Dendritic cell treated with granulocyte-macrophage colony-stimulating factor and Interleukin-4, amounts not matched to agents 40 ng/mL and 50 ng/mL, for 4 days (primary cell): Measurements from ENCODE around the gene TEPSIN.

Source experiments
- H3K27ac Mint-ChIP-seq: one replicate; pipeline ENCODE4 v1.8.0; 2022; ENCODE audit warnings: mild to moderate bottlenecking, mixed read lengths
- H3K27me3 Mint-ChIP-seq: one replicate; pipeline ENCODE4 v1.8.0; 2022; ENCODE audit warnings: mild to moderate bottlenecking, mixed read lengths
- H3K36me3 Mint-ChIP-seq: one replicate; pipeline ENCODE4 v1.8.0; 2022; ENCODE audit warnings: low read depth, mixed read lengths
- H3K4me1 Mint-ChIP-seq: one replicate; pipeline ENCODE4 v1.8.0; 2022; ENCODE audit warnings: low read depth, mixed read lengths
- H3K4me3 Mint-ChIP-seq: one replicate; pipeline ENCODE4 v1.8.0; 2022; ENCODE audit warnings: mild to moderate bottlenecking, moderate library complexity, mixed read lengths
- H3K9me3 Mint-ChIP-seq: one replicate; pipeline ENCODE4 v1.8.0; 2022; ENCODE audit warnings: mixed read lengths
- intact Hi-C: fragments of 100-400 bp; cut with micrococcal nuclease; formaldehyde crosslinking; loops from one replicate; pipeline ENCODE4 v1.15.0; 2022

Gene TEPSIN

DNA sequence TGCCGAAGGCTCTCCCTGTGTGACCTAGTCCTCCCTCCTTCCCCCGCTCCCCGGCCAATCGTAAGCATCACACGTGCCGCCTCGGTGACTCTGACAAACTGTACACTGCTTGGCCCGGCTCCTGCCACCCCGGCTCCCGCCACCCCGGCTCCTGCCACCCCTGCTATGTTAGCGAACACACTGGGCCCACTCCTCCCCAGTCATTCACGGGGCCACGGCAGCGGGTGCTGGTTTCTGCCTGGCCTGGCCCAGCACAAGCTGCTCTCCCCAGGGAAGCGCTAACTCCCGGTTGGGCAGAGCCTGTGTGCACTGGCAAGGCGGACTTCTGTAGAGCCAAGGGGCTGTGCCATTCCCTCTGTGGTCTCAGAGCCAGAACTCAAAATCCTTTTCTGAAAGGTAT, 22.2 kb upstream of the TEPSIN start:
- H3K4me3 Mint-ChIP-seq: no peak overlapping the region
- H3K4me1 Mint-ChIP-seq: peaks cover 7% of the 10 kb centered on the region
- no peaks in the 10 kb centered on the region for H3K27me3 Mint-ChIP-seq
- H3K36me3 Mint-ChIP-seq: peaks cover 98% of the 10 kb centered on the region
- H3K9me3 Mint-ChIP-seq: no peaks in the 10 kb centered on the region
- no peak overlapping the region for H3K27ac Mint-ChIP-seq
- intact Hi-C loops: no loop called here

DNA sequence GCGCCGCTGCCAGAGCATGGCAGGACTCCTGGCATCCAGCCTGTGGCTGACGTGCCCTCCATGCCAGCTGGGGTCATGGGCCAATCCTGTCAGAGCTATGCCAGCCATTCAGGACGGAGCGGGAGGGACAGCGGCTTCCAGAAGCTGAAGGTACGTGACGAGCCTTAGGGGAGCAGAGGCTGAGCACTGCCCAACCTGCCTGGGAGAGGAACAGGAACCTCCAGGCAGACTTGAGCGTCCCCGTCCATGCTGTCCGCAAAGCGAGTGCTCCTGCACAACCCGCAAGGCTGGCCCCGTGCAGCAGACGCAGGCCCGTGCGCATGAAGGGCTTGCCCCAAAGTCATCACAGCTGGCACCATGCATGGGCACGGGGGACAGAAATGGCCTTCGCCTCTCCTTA, 21.8 kb upstream of the TEPSIN start:
- H3K27me3 Mint-ChIP-seq: no peaks in the 10 kb centered on the region
- peaks cover 98% of the 10 kb centered on the region for H3K36me3 Mint-ChIP-seq
- H3K4me3 Mint-ChIP-seq: no peak overlapping the region
- intact Hi-C loops: no loop called here
- H3K9me3 Mint-ChIP-seq: no peaks in the 10 kb centered on the region
- H3K4me1 Mint-ChIP-seq: peaks cover 12% of the 10 kb centered on the region
- H3K27ac Mint-ChIP-seq: no peak overlapping the region

DNA sequence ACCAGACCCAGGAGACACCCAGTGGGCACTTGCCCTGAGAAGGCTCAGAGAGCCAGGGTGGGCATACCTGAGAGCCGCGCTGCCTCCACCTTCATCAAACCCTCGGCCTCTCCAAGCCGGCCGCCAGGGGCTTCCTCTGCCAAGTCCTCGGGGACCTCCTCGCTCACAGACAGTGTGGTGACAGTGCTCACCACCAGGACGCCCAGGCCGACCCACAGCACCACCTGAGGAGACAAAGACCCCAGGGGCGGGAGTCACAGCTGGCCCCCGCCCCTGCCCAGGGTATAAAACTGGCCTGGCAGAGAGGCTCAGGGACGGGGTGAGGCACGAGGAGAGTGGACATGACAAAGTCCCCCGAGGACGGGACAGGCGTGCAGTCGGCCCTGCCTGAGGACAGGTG, 21.3 kb upstream of the TEPSIN start:
- H3K27ac Mint-ChIP-seq: no peak overlapping the region
- H3K4me3 Mint-ChIP-seq: no peak overlapping the region
- H3K4me1 Mint-ChIP-seq: peaks cover 16% of the 10 kb centered on the region
- H3K27me3 Mint-ChIP-seq: no peaks in the 10 kb centered on the region
- no peaks in the 10 kb centered on the region for H3K9me3 Mint-ChIP-seq
- peaks cover 98% of the 10 kb centered on the region for H3K36me3 Mint-ChIP-seq
- intact Hi-C loops: no loop called here

DNA sequence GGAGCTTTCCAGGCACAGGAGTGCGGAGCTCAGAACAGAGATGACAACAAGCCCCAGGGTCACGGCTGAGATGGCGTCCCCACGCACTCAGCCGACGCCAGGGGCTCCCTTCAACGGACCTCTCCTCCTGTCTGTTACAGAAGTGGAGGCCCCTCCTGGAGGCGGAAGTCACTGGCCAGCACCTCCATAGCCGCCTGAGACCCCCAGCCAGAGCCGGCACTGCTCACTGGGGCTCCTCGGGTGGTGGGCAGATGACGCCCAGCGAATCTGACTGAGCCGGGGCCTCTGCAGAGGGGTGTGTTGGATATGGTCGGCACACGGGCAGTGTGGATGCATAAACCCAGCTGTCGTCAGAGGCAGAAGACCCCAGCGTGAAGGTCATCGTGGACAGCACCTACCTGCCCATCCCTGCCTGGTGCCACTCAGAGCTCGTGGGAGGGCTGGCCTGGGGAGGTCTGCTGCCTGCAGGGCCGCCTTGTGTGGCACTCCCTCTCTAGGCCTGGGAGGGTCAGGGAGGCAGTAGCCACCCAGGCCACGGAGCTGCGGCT, 20.3 kb upstream of the TEPSIN start:
- H3K27ac Mint-ChIP-seq: no peak overlapping the region
- no peaks in the 10 kb centered on the region for H3K9me3 Mint-ChIP-seq
- peaks cover 24% of the 10 kb centered on the region for H3K4me1 Mint-ChIP-seq
- peaks cover 90% of the 10 kb centered on the region for H3K36me3 Mint-ChIP-seq
- intact Hi-C loops: loop anchor here (5.0 kb wide), 1 partner anchor 33 kb away; no protein-coding TSS in a partner anchor
- H3K27me3 Mint-ChIP-seq: no peaks in the 10 kb centered on the region
- H3K4me3 Mint-ChIP-seq: no peak overlapping the region

DNA sequence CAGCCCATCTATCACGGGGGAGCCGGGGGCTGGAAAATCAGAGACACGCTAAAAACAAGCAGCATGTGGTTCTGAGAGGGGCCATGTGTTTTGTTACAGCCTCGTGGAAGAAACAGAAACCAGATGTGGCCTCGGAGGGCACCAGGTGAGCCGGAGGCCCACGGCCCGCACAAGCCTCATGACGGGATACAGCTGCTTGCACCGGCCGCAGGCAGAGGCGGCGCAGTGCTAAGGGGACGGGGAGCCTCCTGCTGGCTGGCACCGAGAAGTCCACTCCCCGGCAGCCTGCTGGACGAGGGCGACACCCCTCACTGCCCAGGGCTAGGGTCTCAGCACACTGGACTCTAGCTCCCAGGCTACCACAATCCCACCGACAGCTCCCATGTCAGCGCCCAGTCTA, 19.4 kb upstream of the TEPSIN start:
- no peak overlapping the region for H3K4me3 Mint-ChIP-seq
- H3K27ac Mint-ChIP-seq: no peak overlapping the region
- H3K27me3 Mint-ChIP-seq: no peaks in the 10 kb centered on the region
- peaks cover 90% of the 10 kb centered on the region for H3K36me3 Mint-ChIP-seq
- peaks cover 32% of the 10 kb centered on the region for H3K4me1 Mint-ChIP-seq
- intact Hi-C loops: loop anchor here (5.0 kb wide), 1 partner anchor 34 kb away; no protein-coding TSS in a partner anchor
- no peaks in the 10 kb centered on the region for H3K9me3 Mint-ChIP-seq

DNA sequence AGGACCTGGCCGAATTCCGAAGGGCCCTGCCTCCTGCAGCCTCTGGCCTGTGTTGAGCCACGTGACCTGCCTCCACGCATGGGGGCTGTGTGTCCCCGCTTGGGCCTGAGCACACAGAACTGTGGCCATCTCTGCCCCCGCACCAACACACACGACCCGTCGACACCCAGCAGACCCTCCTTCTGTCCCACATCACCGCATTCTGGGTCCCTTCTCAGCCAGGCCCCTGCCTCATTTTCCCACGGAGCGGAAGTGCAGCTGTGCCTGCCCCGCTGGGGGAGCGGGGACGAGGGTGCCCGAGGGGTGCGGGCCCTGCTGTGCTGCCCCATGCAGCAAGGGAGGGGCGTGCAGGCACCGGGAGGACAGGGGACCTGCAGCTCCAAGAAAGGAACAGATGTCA, 18.7 kb upstream of the TEPSIN start:
- no peak overlapping the region for H3K4me3 Mint-ChIP-seq
- intact Hi-C loops: loop anchor here (5.0 kb wide), 1 partner anchor 35 kb away; no protein-coding TSS in a partner anchor
- H3K27ac Mint-ChIP-seq: no peak overlapping the region
- peaks cover 33% of the 10 kb centered on the region for H3K4me1 Mint-ChIP-seq
- no peaks in the 10 kb centered on the region for H3K27me3 Mint-ChIP-seq
- no peaks in the 10 kb centered on the region for H3K9me3 Mint-ChIP-seq
- peaks cover 90% of the 10 kb centered on the region for H3K36me3 Mint-ChIP-seq

DNA sequence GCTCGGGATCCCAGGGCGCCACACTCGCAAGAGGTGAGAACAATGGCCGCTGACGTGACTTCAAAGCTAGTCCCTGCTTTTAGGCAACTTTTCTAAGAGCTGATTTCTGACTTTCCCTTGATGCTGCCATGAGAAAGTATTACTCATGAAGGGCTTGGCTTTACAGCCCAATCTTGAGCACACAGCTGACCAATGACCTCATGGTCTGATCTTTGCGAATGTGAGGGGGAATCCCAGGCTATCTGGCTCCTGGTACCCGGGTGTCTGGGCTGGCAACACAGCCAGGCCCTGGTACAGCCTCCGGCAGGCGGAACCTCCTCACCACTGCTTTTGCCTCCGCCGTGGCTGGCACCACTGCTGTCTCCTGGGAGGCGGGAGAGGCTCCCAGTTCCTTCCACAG, 17.8 kb upstream of the TEPSIN start:
- intact Hi-C loops: loop anchor here (5.0 kb wide), 1 partner anchor 36 kb away; no protein-coding TSS in a partner anchor
- peaks cover 90% of the 10 kb centered on the region for H3K36me3 Mint-ChIP-seq
- H3K27ac Mint-ChIP-seq: no peak overlapping the region

DNA sequence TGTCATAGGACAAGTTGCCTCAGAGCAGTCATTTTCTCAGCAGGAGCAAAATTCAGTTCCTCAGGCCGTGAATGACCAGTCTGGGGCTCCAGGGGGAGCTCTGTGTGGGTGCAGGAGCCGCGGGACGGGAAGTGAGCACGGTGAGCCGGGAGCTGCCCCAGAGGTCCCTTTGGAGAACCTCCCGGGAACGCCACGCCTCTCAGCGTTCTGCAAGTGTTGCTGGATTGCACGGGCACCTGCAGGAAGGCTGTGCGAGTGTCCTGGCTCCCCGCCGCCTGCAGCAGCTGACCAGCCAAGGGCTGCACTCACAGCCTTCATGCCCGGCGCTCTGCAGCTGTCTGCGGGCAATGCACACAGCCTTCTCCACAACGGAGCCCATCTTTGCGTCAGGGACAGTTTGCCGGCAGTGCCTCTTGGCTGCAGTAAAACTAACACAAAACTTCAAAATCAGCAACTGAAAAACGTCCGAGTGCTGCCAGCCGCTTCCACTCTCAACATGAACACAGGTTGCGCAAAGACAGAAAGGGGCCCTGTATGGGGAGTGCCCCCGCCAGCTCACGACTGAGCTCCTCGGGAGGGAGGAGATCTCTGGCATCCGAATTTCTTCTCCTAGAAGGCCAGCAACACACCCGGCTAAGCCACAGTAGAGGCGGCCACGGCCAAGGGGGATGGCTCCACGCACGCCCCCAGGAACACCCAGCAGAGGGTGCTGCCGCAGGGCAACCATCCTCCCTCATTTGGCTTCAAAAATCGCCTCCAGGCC, 16.3 kb upstream of the TEPSIN start:
- Mint-ChIP-seq H3K27me3 (no peaks in the 10 kb centered on the region), H3K4me3 (no peak overlapping the region), H3K9me3 (no peaks in the 10 kb centered on the region), H3K27ac (no peak overlapping the region), H3K4me1 (peaks cover 33% of the 10 kb centered on the region), H3K36me3 (peaks cover 90% of the 10 kb centered on the region)
- intact Hi-C loops: loop anchor here (1.0 to 5.0 kb wide), 2 partner anchors 37 to 229 kb away; no protein-coding TSS in a partner anchor

More for the DNA sequence above, 17.8 kb upstream of the TEPSIN start:
- H3K27me3 Mint-ChIP-seq: no peaks in the 10 kb centered on the region
- H3K4me1 Mint-ChIP-seq: peaks cover 33% of the 10 kb centered on the region
- no peaks in the 10 kb centered on the region for H3K9me3 Mint-ChIP-seq
- no peak overlapping the region for H3K4me3 Mint-ChIP-seq

DNA sequence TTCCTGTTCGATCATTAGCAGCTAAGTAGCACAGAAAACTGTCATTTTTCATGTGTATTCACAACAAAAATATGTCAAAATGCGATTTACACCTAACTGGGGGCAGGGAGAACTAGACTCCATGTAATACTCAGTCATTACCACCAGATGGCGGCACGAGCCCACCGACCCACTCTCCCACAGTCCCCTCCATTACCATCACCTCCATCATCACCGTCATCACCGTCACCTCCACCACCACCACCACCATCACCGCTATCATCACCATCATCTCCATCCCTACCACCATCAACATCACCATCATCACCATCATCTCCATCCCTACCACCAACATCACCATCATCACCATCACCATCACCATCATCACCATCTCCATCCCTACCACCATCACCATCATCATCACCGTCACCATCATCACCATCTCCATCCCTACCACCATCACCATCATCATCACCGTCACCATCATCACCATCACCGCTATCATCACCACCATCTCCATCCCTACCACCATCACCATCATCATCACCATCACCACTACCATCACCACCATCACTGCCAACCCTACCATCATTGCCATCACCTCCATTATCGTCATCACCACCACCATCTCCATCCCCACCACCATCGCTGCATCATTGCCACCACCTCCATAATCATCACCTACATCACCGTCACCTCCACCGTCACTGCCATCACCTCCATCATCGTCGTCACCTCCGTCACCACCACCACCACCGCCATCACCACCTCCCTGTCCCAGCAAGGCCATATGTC, 14.7 kb upstream of the TEPSIN start:
- H3K4me1 Mint-ChIP-seq: peaks cover 33% of the 10 kb centered on the region
- no peak overlapping the region for H3K27ac Mint-ChIP-seq
- no peaks in the 10 kb centered on the region for H3K9me3 Mint-ChIP-seq
- no peaks in the 10 kb centered on the region for H3K27me3 Mint-ChIP-seq
- intact Hi-C loops: loop anchor here (2.0 kb wide), 1 partner anchor 347 kb away; no protein-coding TSS in a partner anchor
- H3K36me3 Mint-ChIP-seq: peaks cover 90% of the 10 kb centered on the region
- no peak overlapping the region for H3K4me3 Mint-ChIP-seq

DNA sequence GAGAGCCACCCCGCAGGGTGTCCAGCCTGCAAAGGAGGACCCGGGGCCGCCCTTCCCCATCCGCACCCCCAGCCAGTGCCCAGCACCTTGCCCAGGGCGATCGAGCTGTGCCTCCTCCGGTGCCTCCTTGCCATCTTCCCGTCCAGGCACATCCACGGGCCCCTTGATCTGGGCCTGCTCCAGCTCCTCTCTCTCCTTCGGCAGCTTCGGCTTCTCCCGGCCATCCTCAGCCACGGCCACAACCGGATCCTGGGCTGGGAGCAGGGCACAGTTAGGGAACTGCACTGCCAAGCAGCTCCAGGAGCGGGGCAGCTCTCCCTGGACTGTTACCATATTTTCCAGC, 14.1 kb upstream of the TEPSIN start:
- no peak overlapping the region for H3K4me3 Mint-ChIP-seq
- intact Hi-C loops: loop anchor here (2.0 kb wide), 1 partner anchor 348 kb away; no protein-coding TSS in a partner anchor
- H3K4me1 Mint-ChIP-seq: peaks cover 33% of the 10 kb centered on the region
- no peak overlapping the region for H3K27ac Mint-ChIP-seq
- no peaks in the 10 kb centered on the region for H3K27me3 Mint-ChIP-seq
- H3K9me3 Mint-ChIP-seq: no peaks in the 10 kb centered on the region
- peaks cover 90% of the 10 kb centered on the region for H3K36me3 Mint-ChIP-seq

DNA sequence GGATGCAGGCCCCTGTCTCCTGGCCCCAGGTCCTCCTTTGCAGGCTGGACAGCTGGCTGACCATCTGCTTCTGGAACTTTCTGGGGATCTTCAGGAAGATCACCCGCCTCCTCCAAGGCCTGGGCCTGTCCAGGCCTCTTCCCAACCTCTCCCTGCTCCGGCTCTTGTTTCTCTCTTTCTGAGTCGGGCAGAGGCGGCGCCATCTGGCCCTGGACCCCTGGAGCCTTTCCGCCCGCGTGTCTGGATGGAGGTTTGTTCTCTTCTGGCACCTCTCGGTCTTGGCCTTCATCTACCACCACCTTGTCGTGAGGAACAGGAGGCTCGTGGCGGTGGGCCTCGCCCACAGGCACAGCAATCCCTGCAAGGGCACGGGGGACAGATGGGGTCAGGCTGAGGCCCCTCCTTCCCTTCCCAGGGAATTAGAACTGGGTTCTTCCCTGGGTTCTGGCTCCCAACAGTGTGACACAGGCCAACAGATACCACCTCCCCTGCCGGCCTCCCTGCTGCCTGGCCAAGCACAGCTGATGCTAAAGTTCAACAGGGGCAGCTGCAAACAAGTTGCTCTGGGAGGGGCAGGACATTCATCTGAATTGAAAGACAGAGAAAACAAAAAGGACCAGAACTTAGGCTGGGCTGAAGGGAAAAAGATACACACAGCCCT, 13.6 kb upstream of the TEPSIN start:
- Mint-ChIP-seq H3K36me3 (peaks cover 90% of the 10 kb centered on the region), H3K4me3 (no peak overlapping the region), H3K27me3 (no peaks in the 10 kb centered on the region), H3K27ac (no peak overlapping the region), H3K4me1 (peaks cover 31% of the 10 kb centered on the region), H3K9me3 (no peaks in the 10 kb centered on the region)
- intact Hi-C loops: loop anchor here (2.0 kb wide), 1 partner anchor 348 kb away; no protein-coding TSS in a partner anchor

DNA sequence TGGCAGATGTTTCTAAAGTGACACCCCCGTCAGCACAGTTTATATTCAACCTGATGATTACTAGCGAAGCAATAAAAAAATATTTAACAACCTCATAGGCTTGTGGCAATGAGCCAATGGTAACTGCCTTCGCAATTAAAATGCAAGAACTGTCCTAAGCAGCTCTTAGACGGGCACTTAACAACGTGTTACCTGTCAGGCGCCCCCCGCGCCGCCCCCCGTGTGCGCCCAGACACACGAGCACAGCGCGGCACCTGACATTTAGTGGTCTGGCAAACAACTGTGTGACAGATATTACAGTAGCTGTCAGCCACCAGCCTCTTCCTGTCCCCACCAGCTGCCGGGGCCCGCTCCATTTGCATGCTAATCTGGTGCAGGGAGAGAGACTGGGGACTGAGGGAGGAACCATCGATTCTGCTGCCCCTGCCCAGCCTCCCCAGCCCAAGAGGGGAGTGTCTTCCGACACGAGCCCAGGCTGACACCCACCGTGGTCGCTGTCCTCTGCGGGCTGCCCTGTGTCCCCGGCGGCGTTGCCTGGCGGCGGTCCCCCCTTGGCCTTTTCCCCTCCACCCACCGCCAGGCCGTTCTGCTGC, 12.9 kb upstream of the TEPSIN start:
- no peaks in the 10 kb centered on the region for H3K9me3 Mint-ChIP-seq
- H3K27me3 Mint-ChIP-seq: no peaks in the 10 kb centered on the region
- H3K36me3 Mint-ChIP-seq: peaks cover 90% of the 10 kb centered on the region
- intact Hi-C loops: loop anchor here (2.0 kb wide), 1 partner anchor 349 kb away; no protein-coding TSS in a partner anchor
- H3K27ac Mint-ChIP-seq: no peak overlapping the region
- no peak overlapping the region for H3K4me3 Mint-ChIP-seq
- H3K4me1 Mint-ChIP-seq: peaks cover 28% of the 10 kb centered on the region

DNA sequence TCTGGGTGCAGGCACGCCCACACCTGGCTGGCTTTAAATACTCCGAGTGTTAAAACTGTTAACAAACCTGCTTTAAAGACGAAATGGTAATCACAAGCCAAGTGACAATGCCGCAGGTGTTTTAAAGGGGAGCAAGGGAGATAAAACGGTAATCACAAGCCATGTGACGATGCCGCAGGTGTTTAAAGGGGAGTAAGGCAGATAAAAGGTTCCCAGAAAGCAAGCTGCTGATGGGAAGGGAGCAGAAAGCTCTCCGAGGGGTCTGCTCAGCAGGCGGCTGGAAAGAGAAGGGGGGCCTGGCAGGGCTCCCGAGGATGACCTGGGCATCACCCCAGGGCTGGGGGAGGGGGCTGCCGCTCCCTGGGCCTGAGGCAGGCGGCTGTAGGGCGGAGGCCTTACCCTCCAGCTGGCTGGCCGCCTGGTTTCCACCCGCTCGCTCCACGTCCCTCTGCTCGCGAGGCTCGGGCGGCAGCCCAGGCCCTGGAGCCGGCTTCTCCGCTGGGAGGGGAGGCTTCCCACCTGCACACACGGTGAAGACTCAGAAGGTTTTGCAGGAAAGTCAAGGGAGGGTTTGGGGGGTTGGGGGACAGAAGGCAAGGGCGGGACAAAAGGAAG, 12.3 kb upstream of the TEPSIN start:
- H3K27me3 Mint-ChIP-seq: no peaks in the 10 kb centered on the region
- H3K27ac Mint-ChIP-seq: no peak overlapping the region
- peaks cover 27% of the 10 kb centered on the region for H3K4me1 Mint-ChIP-seq
- intact Hi-C loops: no loop called here
- no peak overlapping the region for H3K4me3 Mint-ChIP-seq
- H3K36me3 Mint-ChIP-seq: peaks cover 92% of the 10 kb centered on the region
- no peaks in the 10 kb centered on the region for H3K9me3 Mint-ChIP-seq
